GM21619 (cell line): ENCODE data around the gene SLC47A1.
"Not testable (repeated sequence)": the region's sequence is repeated elsewhere in the genome, so short reads cannot be mapped to it uniquely, and the experiment has no call there.

Experiments used
- ATAC-seq: cut with Tn5 transposase; IDR thresholded peaks from one replicate; pipeline ENCODE4 v1.9.1; 2021; ENCODE audit not compliant: unreplicated experiment

SLC47A1 gene

DNA sequence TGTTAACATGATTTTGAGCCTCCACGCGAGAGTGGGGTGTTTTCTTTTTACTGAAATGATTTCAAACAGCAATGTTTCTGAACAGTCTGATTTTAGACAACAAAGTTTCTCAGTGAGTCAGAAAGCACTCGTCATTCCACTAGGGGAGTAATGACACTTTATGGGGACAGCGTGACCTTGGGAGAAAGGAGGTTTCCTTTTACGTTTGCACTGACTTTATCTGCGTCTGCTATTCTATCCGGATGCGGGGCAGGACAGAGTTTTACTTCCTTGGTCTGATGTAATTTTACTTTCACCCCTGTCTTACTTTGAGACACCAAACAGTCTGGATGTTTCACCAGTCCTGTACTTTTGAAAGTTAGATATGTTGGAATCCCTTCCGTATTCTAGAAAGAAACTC is 20.7 kb downstream of the SLC47A1 start:
- no peak for ATAC-seq

DNA sequence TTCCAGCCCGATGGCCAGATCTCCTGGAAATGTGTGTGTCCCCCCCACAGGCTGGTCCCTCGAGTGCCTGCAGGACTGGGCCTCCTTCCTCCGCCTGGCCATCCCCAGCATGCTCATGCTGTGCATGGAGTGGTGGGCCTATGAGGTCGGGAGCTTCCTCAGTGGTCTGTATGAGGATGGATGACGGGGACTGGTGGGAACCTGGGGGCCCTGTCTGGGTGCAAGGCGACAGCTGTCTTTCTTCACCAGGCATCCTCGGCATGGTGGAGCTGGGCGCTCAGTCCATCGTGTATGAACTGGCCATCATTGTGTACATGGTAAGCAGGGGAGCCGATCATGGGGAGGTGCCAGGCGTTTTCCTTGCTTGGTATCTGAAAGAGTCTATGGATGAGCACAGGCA is 22.1 kb downstream of the SLC47A1 start:
- ATAC-seq, result no peak

DNA sequence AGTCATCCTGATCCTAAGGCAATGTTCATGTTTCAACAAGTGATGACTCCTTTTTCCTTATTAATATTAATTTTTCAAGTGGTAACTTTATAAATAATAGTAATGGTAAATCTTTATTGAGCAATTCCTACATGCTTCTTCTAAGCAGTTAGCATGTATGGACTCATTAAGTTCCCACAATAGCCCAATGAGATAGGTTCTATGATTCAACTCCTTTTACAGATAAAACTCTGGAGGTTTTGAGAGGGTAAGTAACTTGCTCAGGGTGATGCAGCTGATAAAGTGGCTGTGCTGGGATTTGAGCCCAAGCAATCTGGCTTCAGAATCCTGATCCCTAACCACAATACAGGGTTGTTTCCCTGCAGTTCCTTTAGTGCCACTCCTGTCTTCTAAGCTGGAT is 25.3 kb downstream of the SLC47A1 start:
- no peak for ATAC-seq

DNA sequence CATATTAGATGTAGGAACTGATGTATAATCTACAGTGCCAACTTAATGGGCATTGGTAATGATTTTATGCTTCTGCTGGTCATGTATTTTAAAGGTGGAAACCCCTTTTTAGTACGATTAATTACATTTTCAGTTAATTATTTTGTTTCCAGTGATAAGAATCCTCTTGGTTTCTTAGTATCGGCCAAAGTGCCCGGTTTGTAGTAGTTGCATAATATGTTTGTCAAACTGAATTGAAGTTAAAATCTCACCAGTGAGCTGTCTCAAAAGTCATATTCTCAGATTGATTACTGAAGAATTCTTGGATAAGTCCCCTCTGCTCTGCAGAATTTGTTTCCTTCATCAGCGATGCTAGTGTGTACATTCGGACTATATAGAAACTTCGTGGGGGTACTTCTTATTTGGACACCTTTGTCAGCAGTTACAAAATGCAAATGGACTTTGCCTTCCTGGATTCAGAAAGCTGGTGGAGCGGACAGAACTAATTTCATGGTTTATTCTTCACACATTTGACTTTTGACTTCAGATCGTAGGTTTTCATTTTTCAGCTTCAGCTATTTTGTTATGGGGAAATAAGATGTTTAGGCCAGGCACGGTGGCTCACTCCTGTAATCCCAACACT is 28.2 kb downstream of the SLC47A1 start:
- ATAC-seq, result no peak

DNA sequence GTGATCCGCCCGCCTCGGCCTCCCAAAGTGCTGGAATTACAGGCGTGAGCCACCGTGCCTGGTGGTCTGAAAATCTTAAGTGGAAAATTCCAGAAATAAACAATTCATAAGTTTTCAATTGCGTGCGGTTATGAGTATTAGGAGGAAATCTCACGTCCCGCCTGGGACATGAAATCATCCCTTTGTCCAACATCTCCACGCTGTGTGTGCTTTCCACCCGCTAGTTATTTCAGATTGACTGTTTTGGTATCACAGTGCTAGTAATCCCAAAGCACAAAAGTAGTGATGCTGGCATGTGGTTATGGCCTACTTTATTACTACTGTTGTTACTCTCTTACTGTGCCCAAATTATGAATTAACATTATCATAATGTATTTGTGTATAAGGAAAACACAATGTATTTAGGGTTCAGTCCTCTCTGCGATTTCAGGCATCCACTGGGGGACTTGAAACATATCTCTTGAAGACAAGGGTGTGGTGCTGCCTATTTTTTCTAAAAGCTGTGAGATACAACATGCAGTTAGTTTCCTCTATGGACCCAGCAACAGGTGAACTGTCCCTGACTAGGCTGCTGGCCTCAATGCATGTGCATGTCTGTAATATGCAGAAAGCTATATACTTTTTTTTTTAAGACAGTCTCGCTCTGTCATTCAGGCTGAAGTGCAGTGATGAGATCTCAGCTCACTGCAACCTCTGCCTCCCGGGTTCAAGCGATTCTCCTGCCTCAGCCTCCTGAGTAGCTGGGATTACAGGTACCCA is 32.3 kb downstream of the SLC47A1 start:
- ATAC-seq, result no peak

DNA sequence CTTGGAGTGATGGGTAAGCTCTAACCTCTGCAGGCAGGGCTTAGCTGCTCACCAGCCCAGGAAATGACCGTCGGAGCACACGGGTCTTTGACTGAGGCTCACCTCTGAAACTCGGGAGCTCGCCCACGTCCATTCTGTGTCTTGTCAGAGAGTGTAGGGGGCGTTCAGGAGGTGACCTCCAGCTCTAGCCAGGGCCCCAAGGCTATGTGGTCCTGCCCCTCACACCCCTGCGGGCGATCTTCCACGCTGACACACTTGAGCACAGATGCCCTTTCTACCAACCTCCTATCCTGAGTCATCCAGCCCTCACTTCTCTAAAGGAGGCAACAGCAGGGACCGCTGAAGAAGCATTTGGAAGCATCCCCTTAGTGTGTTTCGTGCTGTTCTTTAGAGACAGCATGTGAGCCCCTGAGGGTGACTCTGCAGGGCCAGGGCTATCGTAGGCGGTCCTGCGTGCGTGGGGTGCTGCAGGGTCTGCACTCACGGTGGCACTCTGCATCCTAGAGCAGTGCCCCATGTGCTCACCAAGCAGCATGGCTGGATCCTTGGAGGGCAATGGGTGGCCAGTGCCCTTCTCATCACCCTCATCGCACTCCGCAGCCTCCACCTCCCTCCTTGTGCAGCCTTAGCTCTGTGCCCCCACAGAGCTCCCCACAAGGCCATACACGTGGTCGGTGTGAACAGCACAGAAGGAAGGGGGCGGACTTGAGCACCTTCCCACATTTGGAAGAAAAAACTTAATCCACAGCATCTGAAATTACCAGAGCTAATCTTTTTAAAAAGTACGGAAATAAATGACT is 33.8 kb downstream of the SLC47A1 start:
- ATAC-seq, result no peak

DNA sequence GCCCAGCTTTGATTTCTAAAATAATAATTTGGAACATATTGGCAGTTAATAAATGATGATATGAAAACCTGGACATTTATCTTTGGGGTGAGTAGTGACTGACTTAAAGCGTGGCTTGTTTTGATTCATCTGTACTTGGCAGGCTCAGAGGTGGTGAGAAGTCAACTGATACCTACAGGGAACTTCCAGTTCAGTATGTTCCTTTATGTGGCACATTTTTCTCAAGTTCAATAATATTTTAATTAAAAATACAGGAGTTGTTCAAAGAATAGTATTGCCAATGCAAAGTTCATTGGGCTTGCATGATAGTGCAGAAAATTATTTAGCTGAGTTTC is 34.3 kb downstream of the SLC47A1 start:
- no peak for ATAC-seq

DNA sequence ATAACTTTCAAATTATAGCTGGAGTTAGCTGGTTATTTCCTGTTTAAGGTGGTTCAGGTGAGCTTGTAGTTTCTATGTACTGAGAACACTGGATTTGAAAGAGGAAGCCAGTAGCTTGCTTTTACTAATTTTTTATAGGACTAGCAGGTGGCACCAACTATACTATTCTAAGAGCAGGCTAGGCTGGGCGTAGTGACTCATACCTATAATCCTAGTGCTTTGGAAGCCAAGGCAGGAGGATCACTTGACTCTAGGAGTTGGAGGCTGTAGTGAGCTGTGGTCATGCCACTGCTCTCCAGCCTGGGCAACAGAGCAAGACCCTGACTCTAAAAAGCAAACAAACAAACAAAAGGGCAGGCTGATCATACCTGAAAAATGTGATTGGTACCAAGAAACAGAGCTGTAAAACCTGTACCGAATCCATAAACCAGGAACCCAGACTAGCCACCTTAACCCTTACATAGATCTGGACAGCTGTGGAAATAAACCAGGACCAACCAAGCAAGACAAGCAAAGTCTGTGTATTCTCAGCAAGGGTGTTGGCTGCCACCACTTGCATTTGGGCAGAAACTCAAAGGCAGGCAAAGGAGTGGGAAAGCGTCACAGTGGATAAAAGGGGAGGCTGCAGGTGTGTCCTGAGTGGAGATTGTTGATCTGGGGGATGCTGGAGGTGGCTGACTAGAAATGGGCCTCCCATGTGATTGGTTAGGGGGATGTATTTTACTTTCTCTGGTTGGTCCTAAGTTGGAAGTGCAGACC is 36.3 kb downstream of the SLC47A1 start:
- ATAC-seq, result no peak

DNA sequence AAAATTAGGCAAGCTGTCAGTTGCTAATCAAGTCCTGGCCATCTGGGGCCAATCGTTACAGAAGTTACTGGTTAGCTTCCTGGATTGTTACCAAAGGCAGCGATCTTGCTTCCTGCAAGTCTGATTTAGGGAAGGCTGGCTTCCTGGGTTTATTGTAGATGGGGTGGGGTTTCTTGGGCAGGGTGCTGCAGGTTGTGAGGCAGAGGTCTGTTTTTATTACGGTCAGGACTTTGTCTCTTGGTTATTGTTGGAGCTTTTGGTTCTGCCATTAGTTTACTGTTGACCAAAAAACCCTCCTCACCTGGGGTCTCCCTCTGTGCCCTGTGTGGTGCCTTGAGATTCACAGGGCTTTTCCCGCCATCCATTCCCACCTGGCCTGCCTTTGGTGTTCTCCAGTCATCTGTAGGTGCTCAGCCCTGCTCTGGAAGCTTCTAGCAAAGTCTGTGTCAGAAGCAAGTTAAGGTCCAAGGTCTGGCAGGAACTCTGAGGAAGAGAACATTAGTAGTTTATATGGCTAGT is 36.9 kb downstream of the SLC47A1 start:
- ATAC-seq, result no peak

DNA sequence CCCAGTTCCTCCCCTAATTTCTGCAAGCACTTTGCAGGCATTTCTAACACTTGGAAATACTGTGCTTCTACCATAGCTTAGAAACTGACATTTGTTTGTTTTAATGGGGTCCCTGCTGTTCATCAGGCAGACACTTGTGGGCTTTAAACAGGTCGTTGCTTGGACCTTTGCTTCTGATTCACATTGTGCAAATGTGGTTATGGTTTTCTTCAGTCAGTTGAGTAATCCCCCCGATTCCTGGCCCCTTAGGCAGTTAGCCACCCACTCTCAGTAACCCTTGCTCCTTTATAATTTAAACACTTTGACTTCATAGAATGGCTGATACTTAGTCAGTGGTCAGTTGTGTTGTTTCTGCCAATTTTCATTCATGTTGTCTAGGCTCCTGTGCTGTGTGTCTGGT is 39.4 kb downstream of the SLC47A1 start:
- no peak for ATAC-seq

DNA sequence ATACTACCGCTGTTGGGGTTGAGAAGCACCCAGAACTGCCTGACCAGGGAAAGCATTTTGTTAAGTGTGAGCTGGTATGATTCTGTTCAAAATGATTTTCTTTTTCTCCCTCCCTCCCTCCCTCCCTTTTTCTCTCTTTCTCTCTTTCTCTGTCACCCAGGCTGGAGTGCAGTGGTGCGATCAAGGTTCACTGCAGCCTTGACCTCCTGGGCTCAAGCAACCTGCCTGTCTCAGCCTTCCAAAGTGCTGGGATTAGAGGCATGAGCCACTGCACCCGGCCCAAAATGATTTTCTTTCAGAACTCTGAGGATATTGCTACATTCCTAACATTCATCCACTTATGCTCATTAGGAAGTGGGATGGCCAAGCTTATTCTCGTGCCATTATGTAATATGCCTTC is 41.3 kb downstream of the SLC47A1 start:
- no peak for ATAC-seq

DNA sequence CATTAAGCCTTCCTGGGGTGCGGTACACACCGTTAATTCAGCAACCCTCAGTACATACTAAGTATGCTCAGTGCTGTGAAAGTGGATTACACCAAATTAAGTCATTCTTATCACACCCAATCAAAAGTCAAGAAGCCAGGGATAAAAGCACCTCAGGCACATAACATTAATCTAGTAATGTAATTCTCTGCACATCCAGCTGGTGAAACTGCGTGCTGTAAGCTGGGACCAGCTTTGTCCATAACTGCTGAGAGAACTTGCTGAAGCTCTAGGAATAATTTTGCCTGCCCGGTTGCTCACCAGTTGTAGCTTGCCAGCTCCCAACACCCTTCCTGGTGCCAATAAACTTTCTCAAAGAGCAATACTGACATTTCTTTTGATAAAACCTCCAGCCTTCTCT is 44.9 kb downstream of the SLC47A1 start:
- ATAC-seq, result no peak

DNA sequence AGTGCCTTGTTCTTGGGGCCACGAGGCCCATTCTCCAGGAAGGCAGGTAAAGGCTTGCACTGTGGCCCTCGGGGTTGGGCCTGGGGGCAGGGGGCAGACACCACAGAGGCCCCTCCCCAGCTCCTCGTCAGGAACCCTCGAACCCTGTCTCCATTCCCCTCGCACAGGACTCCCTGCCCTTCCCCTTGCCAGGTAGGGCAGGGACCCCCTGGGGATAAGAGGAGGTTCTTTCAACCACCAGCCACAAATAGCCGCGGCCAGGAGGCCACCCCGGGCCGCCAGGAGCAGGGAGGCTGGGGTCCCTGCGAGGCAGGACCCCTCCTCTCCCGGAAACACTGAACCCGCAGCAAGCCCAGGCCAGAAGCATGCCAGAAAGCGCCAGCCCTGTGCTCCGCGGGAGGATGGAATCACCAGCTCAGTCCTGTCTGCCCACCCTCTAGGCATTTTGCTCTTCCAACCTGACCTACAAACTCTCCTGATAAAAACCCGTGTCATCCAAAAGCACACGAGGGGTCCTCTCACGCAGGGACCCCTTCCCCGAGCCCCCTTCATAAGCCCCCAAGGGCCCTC is 45.6 kb downstream of the SLC47A1 start:
- no peak for ATAC-seq

DNA sequence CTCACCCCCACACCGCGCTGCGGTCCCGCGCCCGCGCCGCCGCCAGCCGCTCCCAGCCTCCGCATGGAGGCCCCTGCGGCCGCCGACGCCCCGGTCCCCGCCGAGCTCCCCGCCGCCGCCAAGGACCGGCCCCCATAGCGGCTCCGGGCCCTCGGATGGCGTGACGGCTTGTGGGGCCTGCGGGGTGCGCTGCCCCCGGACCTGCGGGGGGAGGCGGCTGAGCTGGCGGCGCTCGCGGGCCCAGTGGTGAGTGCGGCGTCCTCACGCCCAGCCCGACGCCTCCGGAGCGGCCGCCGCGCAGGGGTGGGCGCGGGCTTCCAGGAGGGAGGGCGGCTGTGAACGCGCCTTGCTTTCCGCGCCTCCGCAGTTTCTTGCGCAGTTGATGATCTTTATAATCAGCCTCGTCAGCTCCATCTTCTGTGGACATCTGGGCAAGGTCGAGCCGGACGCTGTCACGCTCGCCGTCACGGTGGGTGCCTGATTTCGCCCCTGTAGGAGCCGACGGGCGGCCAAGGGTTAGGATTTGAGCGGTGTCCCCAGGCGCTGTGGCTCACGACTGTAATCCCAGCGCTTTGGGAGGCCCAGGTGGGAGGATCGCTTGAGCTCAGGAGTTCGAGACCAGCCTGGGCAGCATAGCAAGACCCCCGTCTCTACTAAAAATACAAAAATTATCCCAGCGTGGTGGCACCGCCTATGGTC is 46.4 kb downstream of the SLC47A1 start:
- ATAC-seq, result no peak

DNA sequence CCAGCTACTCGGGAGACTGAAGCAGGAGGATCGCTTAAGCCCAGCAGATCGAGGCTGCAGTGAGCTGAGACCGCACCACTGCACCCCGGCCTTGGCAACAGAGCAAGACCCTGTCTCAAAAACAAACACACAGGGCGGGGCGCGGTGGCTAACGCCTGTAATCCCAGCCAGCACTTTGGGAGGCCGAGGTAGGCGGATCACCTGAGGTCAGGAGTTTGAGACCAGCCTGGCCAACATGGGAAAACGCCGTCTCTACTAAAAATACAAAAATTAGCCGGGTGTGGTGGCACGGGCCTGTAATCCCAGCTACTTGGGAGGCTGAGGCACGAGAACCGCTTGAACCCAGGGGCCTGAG is 46.9 kb downstream of the SLC47A1 start:
- ATAC-seq, result not testable (repeated sequence)

DNA sequence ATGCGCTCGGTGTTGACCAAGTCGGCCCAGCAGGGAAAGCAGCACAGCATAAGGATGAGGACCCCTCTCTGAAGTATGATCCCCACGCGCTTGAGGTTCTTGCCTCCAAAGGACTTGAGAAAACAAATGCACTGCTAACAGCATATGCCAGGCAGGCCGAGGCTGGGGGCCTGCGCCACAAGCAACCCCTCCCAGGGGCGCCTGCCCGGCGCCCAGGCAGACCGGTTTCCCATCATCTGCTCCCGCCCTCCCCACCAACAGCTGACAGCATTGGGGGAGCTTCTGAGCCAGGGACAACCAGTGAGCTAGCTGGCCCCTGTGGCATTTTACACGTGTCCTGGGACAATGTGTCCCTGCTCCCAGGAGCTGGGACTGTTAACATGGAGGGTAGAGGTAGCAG is 48.5 kb downstream of the SLC47A1 start:
- ATAC-seq, result not testable (repeated sequence)

DNA sequence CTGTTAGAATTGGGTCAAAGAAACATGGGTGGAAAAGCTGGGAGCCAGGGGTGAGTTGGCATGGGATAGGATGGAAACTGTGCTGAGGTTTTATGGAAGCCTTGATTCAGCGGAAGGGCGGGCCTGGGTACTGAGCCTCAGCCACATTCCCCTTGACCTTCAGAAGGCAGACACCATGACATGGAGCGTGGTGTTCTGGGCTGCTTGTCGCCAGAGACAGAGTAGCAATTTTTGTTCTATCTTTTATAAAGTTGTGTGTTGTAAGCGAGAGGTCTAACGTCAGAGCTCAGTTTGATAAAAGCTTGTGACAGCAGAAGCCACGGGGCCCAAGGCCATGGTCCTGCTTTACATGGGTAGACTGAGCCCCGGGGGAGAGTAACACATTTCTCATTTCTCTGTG is 50.2 kb downstream of the SLC47A1 start:
- no peak for ATAC-seq

DNA sequence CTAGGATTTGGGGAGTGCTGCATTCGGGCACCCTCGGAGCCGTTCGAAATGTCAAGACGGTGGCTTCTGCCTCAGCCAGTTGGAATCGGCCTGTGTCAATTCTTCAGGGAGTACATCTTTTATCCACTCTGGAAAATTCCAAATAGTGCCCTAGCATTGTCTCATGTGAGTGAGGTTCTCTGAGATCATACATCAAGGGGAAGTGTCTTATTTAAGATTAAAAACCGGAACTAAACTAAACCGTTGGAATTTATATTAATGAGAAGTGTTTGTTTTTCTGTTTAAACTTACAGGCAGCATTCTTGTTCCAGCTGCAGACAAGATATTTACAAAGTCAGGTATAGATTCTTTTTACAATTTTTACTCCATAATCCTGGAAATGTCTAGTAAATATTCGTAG is 56.8 kb downstream of the SLC47A1 start:
- no peak for ATAC-seq

DNA sequence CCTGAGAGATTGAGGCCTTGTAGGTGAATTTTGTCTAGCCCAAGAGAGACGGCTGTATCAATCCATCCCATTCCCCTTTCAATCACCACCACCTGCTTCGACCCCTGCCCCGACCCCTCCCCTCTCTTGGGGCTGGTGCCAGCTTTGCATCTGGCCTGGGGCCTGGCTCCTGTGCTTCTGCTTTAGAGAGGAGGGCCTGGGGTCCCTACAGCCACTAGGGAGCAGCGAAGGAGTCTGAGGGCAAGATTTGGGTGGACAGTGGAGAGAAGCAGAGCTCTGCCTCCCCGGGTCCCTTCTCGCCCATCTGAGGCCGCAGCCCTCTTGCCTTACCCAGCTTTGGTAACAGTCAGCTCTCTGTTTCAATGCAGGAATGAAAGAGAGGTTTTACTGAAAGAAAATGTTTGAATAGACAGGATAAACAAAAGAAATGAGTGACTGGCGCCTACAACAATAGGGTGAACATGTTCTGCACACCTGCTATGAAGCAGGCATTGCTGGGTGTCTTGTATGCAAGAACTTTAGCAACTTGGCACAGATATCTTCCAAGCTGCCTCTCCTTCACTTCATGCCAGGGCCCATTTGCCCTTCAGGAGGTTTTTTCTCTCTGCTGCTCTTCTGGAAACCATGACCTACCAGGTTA is 57.4 kb downstream of the SLC47A1 start:
- no peak for ATAC-seq

DNA sequence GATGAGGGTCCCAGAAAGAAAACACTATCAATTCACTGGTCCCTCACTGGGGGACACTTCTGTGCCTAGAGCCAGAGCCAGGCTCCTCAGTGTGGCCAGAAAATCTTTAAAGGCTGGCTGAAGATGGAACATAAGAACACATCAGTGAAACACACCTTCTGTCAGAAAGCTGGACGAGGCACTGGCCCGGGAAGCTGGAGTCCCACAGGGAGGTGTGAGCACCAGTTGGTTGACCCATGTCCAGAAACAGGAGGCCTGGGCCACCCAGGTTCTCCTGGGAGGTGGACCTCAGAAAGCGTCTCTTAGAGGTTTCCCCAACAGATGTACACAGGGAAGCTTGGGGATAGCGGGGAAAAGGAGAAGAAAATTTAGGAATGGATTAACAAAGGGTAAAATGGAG is 58.7 kb downstream of the SLC47A1 start:
- ATAC-seq, result no peak
